NCI-H1105 treated with DMSO at 0.1 percent for 48 hours (cell line): ENCODE data around the gene F11.
"Not testable (repeated sequence)": the region's sequence is repeated elsewhere in the genome, so short reads cannot be mapped to it uniquely, and the experiment has no call there.

Source experiments
- DNase-seq: peaks from one replicate; lab custom pipeline; 2025; lab: John Stamatoyannopoulos, UW

Gene F11

DNA sequence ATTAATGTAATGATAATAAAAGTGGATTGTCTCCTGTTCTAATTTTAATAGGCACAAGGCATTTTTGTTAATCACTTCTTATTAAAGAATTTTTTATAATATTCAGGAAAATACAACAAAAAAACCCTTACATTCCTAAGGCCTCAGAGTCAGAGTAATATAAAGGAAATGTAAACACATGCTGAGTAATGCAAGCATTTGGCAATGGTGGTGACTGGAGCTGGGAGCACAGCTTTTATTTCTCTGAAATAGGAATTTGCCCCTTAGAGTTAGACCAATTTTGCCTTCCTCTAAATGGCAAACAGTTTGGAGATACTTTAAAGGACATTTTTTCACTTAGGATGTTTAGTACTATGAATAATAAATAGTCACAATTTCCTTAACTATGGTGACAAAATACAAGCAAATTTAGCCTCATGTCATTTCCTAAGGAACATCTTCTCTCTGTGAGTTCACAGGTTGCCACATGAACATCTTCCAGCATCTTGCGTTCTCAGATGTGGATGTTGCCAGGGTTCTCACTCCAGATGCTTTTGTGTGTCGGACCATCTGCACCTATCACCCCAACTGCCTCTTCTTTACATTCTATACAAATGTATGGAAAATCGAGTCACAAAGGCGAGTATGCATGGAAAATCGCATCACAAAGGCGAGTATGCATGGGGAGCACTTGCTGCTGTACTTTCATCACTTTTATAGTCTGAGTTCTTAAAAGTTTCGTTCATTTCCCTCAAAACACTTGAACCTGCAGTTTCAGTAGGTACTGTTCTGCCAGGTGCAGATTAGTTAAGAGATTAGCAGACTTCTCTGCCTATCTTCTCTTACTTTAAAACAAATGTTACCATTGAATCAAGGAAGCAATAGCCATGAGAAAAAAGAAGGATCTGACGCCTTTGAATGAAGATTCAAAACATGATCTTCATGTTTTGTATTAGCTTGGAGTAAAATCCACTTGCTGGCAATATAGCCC, 15.9 kb upstream of the F11 start:
- no peak for DNase-seq

GRCh38 chr4:186250760-186251159, 15.2 kb upstream of the F11 start:
- no peak for DNase-seq

- no peak for DNase-seq
Observed at GRCh38 chr4:186255122-186255521, 10.9 kb upstream of the F11 start.

DNA sequence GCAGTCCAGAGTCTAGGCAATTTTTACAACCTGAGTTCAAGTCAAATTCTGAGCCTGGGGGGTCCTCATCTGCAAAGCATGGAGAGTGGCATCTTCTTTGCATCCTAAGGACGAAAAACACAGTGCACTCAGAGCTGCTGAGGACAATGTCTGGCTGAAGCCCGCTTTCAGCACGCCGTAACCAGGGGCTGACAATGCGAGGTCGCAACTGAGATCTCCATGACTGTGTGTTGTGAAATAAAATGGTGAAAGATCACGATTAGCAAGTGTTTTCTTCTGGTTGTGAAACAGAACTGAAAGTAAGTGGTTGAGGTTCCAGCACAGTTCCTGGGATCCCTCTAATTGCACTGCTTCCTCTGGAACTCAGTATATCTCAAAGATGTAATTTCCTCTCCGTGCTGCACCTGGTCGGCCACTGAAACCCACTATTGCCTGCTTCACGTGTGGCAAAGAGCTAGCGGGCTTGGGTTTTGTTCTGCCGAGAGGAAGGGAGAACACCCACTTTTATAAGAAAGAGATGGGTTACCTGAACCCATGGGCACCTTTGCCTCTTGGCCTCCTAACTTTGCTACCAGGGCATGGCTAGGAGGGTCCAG, 7.7 kb upstream of the F11 start:
- DNase-seq, result no peak

DNA sequence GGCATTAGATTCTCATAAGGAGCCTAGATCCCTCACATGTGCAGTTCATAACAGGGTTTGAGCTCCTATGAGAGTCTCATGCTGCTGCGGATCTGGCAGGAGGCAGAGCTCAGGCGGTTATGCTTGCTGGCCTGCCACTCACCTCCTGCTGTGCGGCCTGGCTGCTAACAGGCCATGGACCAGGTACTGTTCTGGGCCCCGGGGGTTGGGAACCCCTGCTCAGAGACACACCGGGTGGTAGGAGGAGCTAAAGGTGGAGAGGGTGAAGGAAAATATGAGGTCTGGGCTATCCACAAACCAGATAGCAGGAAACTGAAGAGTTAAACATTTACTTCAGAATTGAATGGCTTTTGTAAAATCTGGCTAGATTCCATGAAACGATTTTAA, 5.9 kb upstream of the F11 start:
- no peak for DNase-seq

GRCh38 chr4:186260504-186261448, 5.2 kb upstream of the F11 start:
- no peak for DNase-seq

- no peak for DNase-seq
Observed at GRCh38 chr4:186264660-186265059, 1.3 kb upstream of the F11 start.

GRCh38 chr4:186265250-186265649, 739 bp upstream of the F11 start:
- DNase-seq, result not testable (repeated sequence)

DNA sequence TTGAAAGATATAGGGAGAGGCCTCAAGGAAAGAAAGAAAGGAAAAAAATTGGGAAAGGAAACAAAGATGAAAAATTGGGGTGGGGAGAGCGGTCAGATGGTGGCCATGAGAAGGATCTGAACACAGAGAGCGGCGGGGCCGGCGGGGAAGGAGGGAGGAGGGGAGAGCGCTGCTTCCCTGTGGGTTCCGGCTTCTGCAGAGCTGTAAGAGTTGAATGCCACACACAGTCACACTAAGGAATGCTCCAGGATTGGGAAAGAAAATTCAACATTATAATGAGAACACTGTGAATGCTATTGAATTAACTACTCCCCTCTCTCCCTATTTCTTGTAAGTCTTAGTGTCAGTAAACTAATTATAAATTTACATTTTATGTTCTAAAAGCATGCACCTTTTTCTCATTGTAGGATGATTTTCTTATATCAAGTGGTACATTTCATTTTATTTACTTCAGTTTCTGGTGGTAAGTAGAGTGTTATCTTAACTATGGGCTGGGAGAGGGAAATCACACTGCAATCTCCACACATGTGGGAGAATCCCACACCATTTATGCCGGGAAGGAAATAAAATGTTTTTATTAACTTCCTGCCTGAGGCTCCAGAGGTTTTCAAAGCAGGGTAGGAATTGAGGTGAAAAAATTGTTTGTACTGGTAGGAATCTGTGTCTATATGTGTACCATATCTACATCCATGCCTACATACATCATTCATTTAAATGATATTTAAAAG, 904 bp downstream of the F11 start:
- no peak for DNase-seq

GRCh38 chr4:186271081-186271678, 5.2 kb downstream of the F11 start:
- DNase-seq, result no peak

GRCh38 chr4:186272699-186273391, 6.9 kb downstream of the F11 start:
- DNase-seq, result no peak

DNA sequence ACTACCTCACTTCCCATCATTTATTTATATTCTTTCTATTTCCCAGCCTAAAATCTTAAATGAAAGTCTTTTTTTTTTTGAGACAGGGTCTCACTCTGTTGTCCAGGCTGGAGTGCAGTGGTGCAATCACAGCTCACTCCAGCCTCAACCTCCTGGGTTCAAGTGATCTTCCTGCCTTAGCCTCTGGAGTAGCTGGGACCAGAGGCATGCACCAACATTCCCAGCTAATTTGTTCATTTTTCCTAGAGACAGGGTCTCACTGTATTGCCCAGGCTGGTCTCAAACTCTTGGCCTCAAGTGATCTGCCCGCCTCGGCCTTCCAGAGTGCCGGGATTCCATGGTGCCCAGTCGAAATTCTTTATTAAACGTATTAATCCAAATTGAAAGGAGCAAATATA, 7.4 kb downstream of the F11 start:
- not testable (repeated sequence) for DNase-seq

DNA sequence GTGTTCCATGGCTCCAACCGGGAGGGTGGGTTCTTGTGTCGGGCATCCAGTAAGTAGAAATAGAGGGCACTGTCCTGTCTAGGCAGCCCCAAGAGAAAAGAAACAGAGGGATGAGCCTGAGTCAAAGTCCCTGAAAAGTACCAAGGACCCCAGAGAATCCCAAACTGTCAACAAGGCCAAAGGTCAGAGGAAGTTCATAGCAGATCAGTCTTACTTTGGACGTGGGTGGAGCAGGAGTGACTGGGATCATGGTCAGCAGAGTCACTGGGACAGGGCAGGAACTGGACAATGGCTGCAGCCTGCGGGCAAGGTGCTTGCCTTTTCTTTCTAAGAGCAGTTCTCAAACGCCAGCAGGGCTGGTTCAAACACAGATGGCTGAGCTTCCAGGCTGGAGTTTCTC, 17.3 kb downstream of the F11 start:
- no peak for DNase-seq

- no peak for DNase-seq
Observed at GRCh38 chr4:186285147-186285546, 19.2 kb downstream of the F11 start.

- no peak for DNase-seq
Observed at GRCh38 chr4:186286581-186286980, 20.6 kb downstream of the F11 start.

GRCh38 chr4:186291256-186291890, 25.4 kb downstream of the F11 start:
- no peak for DNase-seq

DNA sequence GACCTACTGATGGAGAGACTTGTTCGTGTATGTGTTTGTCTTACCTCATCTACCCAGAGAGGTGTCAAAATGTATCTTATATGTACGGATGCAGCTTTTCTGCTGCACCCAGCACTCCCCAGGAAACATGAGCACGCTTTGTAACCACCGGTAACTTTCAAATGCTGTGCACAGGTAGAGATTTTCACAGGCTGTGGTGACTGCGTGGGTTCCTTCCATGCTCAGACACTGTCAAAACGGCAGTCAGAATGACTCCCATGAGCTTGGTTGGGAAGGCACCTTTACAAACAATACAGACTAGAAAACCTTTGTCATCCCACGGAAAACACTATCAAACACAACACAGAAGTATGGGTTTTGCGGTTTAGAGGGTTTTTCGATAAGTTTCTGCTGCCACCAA, 28.2 kb downstream of the F11 start:
- DNase-seq, result no peak

DNA sequence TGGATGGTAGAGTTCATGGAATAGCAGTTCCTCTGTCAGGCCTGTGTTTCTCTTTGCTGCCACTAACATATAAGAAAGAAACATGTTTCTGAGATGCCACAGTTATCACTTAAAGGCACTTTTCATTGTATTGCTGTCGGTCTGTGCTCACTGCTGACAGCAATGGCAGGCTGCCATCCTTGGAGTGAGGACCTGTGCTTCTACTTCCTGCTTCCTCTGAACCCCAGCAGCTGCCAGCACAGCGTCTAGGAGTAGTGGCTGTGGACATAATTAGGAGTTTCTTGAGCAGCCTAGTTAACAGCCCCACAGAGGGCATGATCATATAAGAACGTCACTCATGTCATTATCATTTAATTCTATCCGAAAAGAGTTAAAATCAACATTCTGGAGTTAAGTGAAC, 30.5 kb downstream of the F11 start:
- DNase-seq, result no peak

DNA sequence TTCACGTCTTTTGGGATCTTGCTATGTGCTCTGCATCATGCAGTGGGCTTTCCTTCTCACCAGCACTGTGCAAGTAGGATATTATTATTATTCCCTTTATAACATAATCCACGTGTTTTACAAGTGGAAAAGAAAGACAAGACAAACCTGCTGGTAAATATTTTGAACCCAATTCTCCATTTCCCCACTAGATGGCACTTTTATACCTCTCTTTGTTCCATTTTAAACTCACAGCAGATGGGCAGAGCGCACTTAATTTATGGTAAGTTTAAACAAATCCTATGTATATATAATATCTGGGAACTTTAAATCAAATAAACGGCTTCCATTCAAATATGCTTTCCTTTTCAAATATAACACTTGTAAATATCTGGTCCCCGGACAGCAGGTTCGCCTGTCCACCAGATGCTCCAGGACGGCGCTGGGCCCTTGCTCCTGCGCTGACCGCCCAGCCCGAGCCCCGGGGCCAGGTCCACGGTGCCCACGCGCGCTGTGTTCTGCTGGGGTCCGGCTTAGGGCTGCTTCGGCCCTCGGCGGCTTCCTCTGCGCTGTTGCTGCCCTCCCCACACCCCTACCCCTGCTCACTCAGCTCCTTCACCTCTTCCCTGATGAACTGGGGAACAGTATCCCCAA, 31.1 kb downstream of the F11 start:
- DNase-seq, result peak; percentile 32
